IMR-90 (cell line): ENCODE results near the gene HSFX1. TPM values are rescaled to one million over a fixed set of nuclear protein-coding genes. Genes with fewer than 3 reads are reported as not detected.

Source experiments
- ATAC-seq: fragments of 200-7000 bp; cut with Tn5 transposase; 2 replicates; pipeline ENCODE4 v1.9.1; 2020; ENCODE audit warnings: low read depth, mild to moderate bottlenecking, moderate library complexity
- BruUV-seq: library from RNA; stranded (reverse); fragments of 400-500 nt; replicated peaks from 2 replicates; lab custom pipeline; 2021; lab: Mats Ljungman, UMichigan
- CTCF ChIA-PET: fragments of 300-600 bp; formaldehyde crosslinking; extraction: SDS; loops from one replicate; lab custom pipeline; 2021; ENCODE audit warnings: antibody characterized with exemption; lab: Yijun Ruan, JAX
- POLR2A ChIA-PET: fragments of 300-600 bp; sonication (Branson Sonifier 250); formaldehyde crosslinking; loops from one replicate; lab custom pipeline; 2022; ENCODE audit warnings: antibody characterized with exemption; ENCODE audit not compliant: unreplicated experiment; lab: Charles Lee
- DNase-seq: peaks from one replicate; pipeline ENCODE4 v3.0.0; 2013
- H2AFZ ChIP-seq: replicated peaks from 2 replicates; pipeline ENCODE3; 2013; ENCODE audit warnings: low read length, mild to moderate bottlenecking; ENCODE audit not compliant: poor library complexity
- H2AK5ac ChIP-seq: 2 replicates; pipeline ENCODE4 v1.6.1; 2013; ENCODE audit warnings: low read depth, low read length, inconsistent platforms
- H2AK9ac ChIP-seq: replicated peaks from 2 replicates; pipeline ENCODE3; 2013; ENCODE audit warnings: mild to moderate bottlenecking, low read depth, low read length, moderate library complexity; ENCODE audit not compliant: poor library complexity
- H2BK120ac ChIP-seq: 2 replicates; pipeline ENCODE4 v1.6.1; 2013; ENCODE audit warnings: low read depth, low read length, inconsistent platforms
- H2BK15ac ChIP-seq: 3 replicates; pipeline ENCODE4 v1.6.1; 2013; ENCODE audit warnings: low read depth, low read length, inconsistent platforms
- H2BK20ac ChIP-seq: 2 replicates; pipeline ENCODE4 v1.6.1; 2013; ENCODE audit warnings: low read depth, mild to moderate bottlenecking, inconsistent platforms, low read length, moderate library complexity
- H2BK5ac ChIP-seq: 2 replicates; pipeline ENCODE4 v1.6.1; 2013; ENCODE audit warnings: mild to moderate bottlenecking, low read depth, low read length, inconsistent platforms; ENCODE audit not compliant: poor library complexity, severe bottlenecking
- H3K14ac ChIP-seq: replicated peaks from 2 replicates; pipeline ENCODE4 v1.6.1; 2013; ENCODE audit warnings: low read depth, low read length, inconsistent platforms
- H3K18ac ChIP-seq: 2 replicates; pipeline ENCODE4 v1.6.1; 2013; ENCODE audit warnings: low read depth, low read length, control low read depth
- H3K23ac ChIP-seq: 2 replicates; pipeline ENCODE4 v1.6.1; 2013; ENCODE audit warnings: low read depth, low read length, inconsistent platforms
- H3K27ac ChIP-seq: 2 replicates; pipeline ENCODE4 v1.5.1; 2013; ENCODE audit warnings: mild to moderate bottlenecking, control low read depth, low read length; ENCODE audit not compliant: insufficient read depth
- H3K27me3 ChIP-seq: 2 replicates; pipeline ENCODE4 v1.6.1; 2013; ENCODE audit warnings: low read length; ENCODE audit not compliant: control insufficient read depth, insufficient read depth
- H3K36me3 ChIP-seq: 2 replicates; pipeline ENCODE4 v1.6.1; 2013; ENCODE audit warnings: low read length, mixed read lengths; ENCODE audit not compliant: control insufficient read depth, insufficient read depth
- H3K4ac ChIP-seq: 2 replicates; pipeline ENCODE4 v1.6.1; 2013; ENCODE audit warnings: low read depth, low read length, inconsistent platforms
- H3K4me1 ChIP-seq: 2 replicates; pipeline ENCODE4 v1.6.1; 2013; ENCODE audit warnings: low read length, mixed read lengths; ENCODE audit not compliant: control insufficient read depth, insufficient read depth
- H3K4me2 ChIP-seq: 2 replicates; pipeline ENCODE4 v1.6.1; 2013; ENCODE audit warnings: low read depth, mild to moderate bottlenecking, control low read depth, low read length, moderate library complexity
- H3K4me3 ChIP-seq: 2 replicates; pipeline ENCODE4 v1.5.1; 2013; ENCODE audit warnings: low read depth, mild to moderate bottlenecking, control low read depth, low read length, moderate library complexity; ENCODE audit not compliant: insufficient read depth
- H3K56ac ChIP-seq: 2 replicates; pipeline ENCODE4 v1.6.1; 2013; ENCODE audit warnings: low read length, inconsistent platforms; ENCODE audit not compliant: insufficient read depth; ENCODE audit errors: extremely low read depth
- H3K79me1 ChIP-seq, 2 experiments: 2 replicates each; pipeline ENCODE4 v1.6.1; 2013; ENCODE audit warnings: low read length in 2 of 2, inconsistent platforms in 1 of 2, low read depth in 1 of 2
- H3K9ac ChIP-seq: 2 replicates; pipeline ENCODE4 v1.6.1; 2013; ENCODE audit warnings: low read depth, low read length, control low read depth
- H3K9me1 ChIP-seq: 2 replicates; pipeline ENCODE4 v1.6.1; 2013; ENCODE audit warnings: low read length, inconsistent platforms; ENCODE audit not compliant: insufficient read depth
- H3K9me3 ChIP-seq: 2 replicates; pipeline ENCODE4 v1.6.1; 2013; ENCODE audit warnings: low read length; ENCODE audit not compliant: control insufficient read depth, insufficient read depth
- H4K20me1 ChIP-seq: 2 replicates; pipeline ENCODE4 v1.6.1; 2013; ENCODE audit warnings: low read length, inconsistent platforms; ENCODE audit not compliant: insufficient read depth
- H4K5ac ChIP-seq: 2 replicates; pipeline ENCODE4 v1.6.1; 2013; ENCODE audit warnings: mild to moderate bottlenecking, low read depth, low read length, control low read depth
- H4K8ac ChIP-seq, 2 experiments: 2 replicates each; pipeline ENCODE4 v1.6.1; 2013; ENCODE audit warnings: low read depth in 2 of 2, low read length in 2 of 2, control low read depth in 1 of 2, inconsistent platforms in 1 of 2
- H4K91ac ChIP-seq: 2 replicates; pipeline ENCODE4 v1.6.1; 2013; ENCODE audit warnings: low read depth, low read length, inconsistent platforms; ENCODE audit not compliant: insufficient read depth
- BHLHE40 ChIP-seq: fragments of 150-350 bp; IDR thresholded peaks from 2 replicates; pipeline ENCODE4 v1.6.1; 2016; ENCODE audit warnings: mild to moderate bottlenecking, low read depth, low read length
- CEBPB ChIP-seq: IDR thresholded peaks from 2 replicates; pipeline ENCODE4 v1.6.1; 2012; ENCODE audit warnings: low read depth, low read length, improper control_type of control experiment
- CHD1 ChIP-seq: IDR thresholded peaks from 2 replicates; pipeline ENCODE4 v1.6.1; 2012; ENCODE audit warnings: low read depth, low read length, improper control_type of control experiment
- FOS ChIP-seq: fragments of 150-350 bp; IDR thresholded peaks from 2 replicates; pipeline ENCODE4 v1.6.1; 2016; ENCODE audit warnings: low read depth, low read length
- MAFK ChIP-seq: IDR thresholded peaks from 2 replicates; pipeline ENCODE4 v1.6.1; 2012; ENCODE audit warnings: low read depth, low read length, improper control_type of control experiment
- MAZ ChIP-seq: IDR thresholded peaks from 2 replicates; pipeline ENCODE4 v1.6.1; 2012; ENCODE audit warnings: low read depth, mild to moderate bottlenecking, low read length, improper control_type of control experiment, moderate library complexity, borderline replicate concordance
- MXI1 ChIP-seq: IDR thresholded peaks from 2 replicates; pipeline ENCODE4 v1.6.1; 2012; ENCODE audit warnings: low read depth, mild to moderate bottlenecking, low read length, moderate library complexity, borderline replicate concordance
- NFE2L2 ChIP-seq: fragments of 150-350 bp; IDR thresholded peaks from 2 replicates; pipeline ENCODE4 v1.6.1; 2016; ENCODE audit warnings: low read depth, mild to moderate bottlenecking, low read length
- POLR2A ChIP-seq: IDR thresholded peaks from 2 replicates; pipeline ENCODE4 v1.6.1; 2012; ENCODE audit warnings: mild to moderate bottlenecking, low read depth, low read length
- RAD21 ChIP-seq: IDR thresholded peaks from 2 replicates; pipeline ENCODE4 v1.6.1; 2012; ENCODE audit warnings: low read length, improper control_type of control experiment
- RCOR1 ChIP-seq: IDR thresholded peaks from 2 replicates; pipeline ENCODE4 v1.6.1; 2012; ENCODE audit warnings: mild to moderate bottlenecking, low read length, improper control_type of control experiment; ENCODE audit not compliant: insufficient replicate concordance
- RFX5 ChIP-seq: IDR thresholded peaks from 2 replicates; pipeline ENCODE4 v1.8.0; 2012; ENCODE audit warnings: low read depth, mild to moderate bottlenecking, low read length, moderate library complexity
- SMC3 ChIP-seq: fragments of 150-350 bp; IDR thresholded peaks from 2 replicates; pipeline ENCODE4 v1.6.1; 2016; ENCODE audit warnings: low read depth, mild to moderate bottlenecking, antibody characterized with exemption, low read length, moderate library complexity
- WGBS, 2 experiments: methylation state at CpG; one replicate each; pipeline versions ENCODE4 v1.1.5 to v1.1.7; 2013; ENCODE audit warnings: missing lambda C conversion rate in 2 of 2; ENCODE audit not compliant: insufficient read length in 1 of 2; ENCODE audit errors: extremely low coverage in 2 of 2; 5-methylcytosine and 5-hydroxymethylcytosine counted together
- dilution Hi-C: fragments of 300-500 bp; cut with HindIII; formaldehyde crosslinking; loops from one replicate; pipeline ENCODE4 v1.14.3; 2018; ENCODE audit warnings: low sequenced_read_pairs; ENCODE audit not compliant: unreplicated experiment
- in situ Hi-C: fragments of 300-500 bp; cut with MboI; formaldehyde crosslinking; loops from 3 replicates; pipeline ENCODE4 v1.14.3; 2019; ENCODE audit warnings: low sequenced_read_pairs, inconsistent platforms, mixed read lengths
- intact Hi-C: fragments of 100-400 bp; cut with micrococcal nuclease; formaldehyde crosslinking; loops from 2 replicates; pipeline ENCODE4 v1.10.0; 2022
- polyA plus RNA-seq, 3 experiments: library from polyadenylated mRNA; depleted of rRNA; stranded (reverse); fragments of >200 nt; gene quantifications; 2 replicates each; pipeline ENCODE4 v1.2.3, GENCODE V29; 2012; ENCODE audit warnings: low replicate concordance in 1 of 3
- total RNA-seq: library from RNA; depleted of rRNA; stranded (reverse); fragments of >200 nt; gene quantifications from 2 replicates; pipeline ENCODE4 v1.2.3, GENCODE V29; 2012
- TF ChIP-seq, protein P1 (sequence below): fragments of 150-350 bp; IDR thresholded peaks from 2 replicates; pipeline ENCODE4 v1.6.1; 2016; ENCODE audit warnings: low read depth, mild to moderate bottlenecking, low read length, moderate library complexity, borderline replicate concordance
- TF ChIP-seq, protein P2 (sequence below): conservative IDR thresholded peaks from 2 replicates; pipeline ENCODE4 v1.5.1; 2012; ENCODE audit warnings: mild to moderate bottlenecking, low read depth, low read length, improper control_type of control experiment
- TF ChIP-seq, protein P3 (sequence below): fragments of 150-350 bp; IDR thresholded peaks from 2 replicates; pipeline ENCODE4 v1.6.1; 2017; ENCODE audit warnings: mild to moderate bottlenecking, antibody characterized with exemption, low read length, low read depth

Gene HSFX1
- total and polyA plus RNA-seq, 2 of the 4 experiments (the other 2 are of a cell fraction): 0.18 to 0.36 TPM

DNA sequence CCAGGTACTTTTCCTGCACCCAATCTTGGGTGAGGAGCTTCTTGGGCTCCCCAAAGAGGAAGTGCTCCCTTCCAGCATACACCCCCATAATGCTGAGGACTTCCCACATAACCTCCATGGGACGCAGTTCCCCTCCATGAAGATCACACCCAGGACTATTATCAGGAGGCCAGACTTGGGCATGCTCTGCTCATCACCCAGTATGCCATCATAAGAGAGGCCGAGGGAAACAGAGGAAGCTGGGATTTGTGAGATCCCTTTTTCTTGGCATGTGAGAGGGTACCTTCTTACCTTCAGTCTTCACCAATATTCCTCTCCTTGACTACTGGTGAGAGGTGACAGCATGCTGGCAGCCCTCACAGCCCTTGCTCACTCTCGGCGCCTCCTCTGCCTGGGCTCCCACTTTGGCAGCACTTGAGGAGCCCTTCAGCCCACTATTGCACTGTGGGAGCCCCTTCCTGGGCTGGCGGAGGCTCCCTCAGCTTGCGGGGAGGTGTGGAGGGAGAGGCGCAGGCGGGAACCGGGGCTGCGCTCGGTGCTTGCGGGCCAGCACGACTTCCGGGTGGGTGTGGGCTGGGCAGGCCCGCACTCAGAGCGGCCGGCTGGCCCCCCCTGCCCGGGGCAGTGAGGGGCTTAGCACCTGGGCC is 15.7 kb upstream of the HSFX1 start:
- Histone ChIP-seq H2BK5ac (no peak overlapping the region), H2AK9ac (no peak overlapping the region), H4K20me1 (no peaks in the 10 kb centered on the region), H3K14ac (no peak overlapping the region), H2BK20ac (no peak overlapping the region), H2BK15ac (no peak overlapping the region), H2AK5ac (no peak overlapping the region), H3K18ac (no peak overlapping the region), H3K27me3 (no peaks in the 10 kb centered on the region), H3K4me3 (no peak overlapping the region), H3K56ac (no peak overlapping the region), H3K23ac (no peak overlapping the region), H4K5ac (no peak overlapping the region), H3K79me1 (no peaks in the 10 kb centered on the region), H3K4me2 (no peak overlapping the region), H3K27ac (no peak overlapping the region), H4K91ac (no peak overlapping the region), H3K36me3 (no peaks in the 10 kb centered on the region), H2BK120ac (no peak overlapping the region), H3K9ac (no peak overlapping the region), H2AFZ (no peak overlapping the region), H3K9me3 (no peaks in the 10 kb centered on the region; the same call in 1 of the 2 replicates), H3K4ac (no peak overlapping the region), H3K9me1 (no peaks in the 10 kb centered on the region), H4K8ac (no peak overlapping the region), H3K4me1 (no peaks in the 10 kb centered on the region)
- in situ Hi-C loops: loop anchor here (25.0 kb wide), 1 partner anchor 104 kb away; no protein-coding TSS in a partner anchor
- no peak for DNase-seq
- POLR2A ChIA-PET: no interaction called here
- no peak for ATAC-seq
- BruUV-seq: no TSS peak
- CTCF ChIA-PET: no interaction called here
- 87% methylated on average over 10 of the region's 18 CpGs; no CpG with 5 or more reads in 1 of the 2 experiments for WGBS, 2 experiments
- dilution Hi-C loops: no loop called here
- TF ChIP-seq RFX5 (no peak), CHD1 (no peak), CEBPB (no peak), FOS (no peak), MAZ (no peak), RAD21 (no peak), NFE2L2 (no peak), RCOR1 (no peak), MAFK (no peak), BHLHE40 (no peak), POLR2A (no peak), SMC3 (no peak), MXI1 (no peak)
- TF ChIP-seq, protein P1, sequence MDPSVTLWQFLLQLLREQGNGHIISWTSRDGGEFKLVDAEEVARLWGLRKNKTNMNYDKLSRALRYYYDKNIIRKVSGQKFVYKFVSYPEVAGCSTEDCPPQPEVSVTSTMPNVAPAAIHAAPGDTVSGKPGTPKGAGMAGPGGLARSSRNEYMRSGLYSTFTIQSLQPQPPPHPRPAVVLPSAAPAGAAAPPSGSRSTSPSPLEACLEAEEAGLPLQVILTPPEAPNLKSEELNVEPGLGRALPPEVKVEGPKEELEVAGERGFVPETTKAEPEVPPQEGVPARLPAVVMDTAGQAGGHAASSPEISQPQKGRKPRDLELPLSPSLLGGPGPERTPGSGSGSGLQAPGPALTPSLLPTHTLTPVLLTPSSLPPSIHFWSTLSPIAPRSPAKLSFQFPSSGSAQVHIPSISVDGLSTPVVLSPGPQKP: no peak
- TF ChIP-seq, protein P2, sequence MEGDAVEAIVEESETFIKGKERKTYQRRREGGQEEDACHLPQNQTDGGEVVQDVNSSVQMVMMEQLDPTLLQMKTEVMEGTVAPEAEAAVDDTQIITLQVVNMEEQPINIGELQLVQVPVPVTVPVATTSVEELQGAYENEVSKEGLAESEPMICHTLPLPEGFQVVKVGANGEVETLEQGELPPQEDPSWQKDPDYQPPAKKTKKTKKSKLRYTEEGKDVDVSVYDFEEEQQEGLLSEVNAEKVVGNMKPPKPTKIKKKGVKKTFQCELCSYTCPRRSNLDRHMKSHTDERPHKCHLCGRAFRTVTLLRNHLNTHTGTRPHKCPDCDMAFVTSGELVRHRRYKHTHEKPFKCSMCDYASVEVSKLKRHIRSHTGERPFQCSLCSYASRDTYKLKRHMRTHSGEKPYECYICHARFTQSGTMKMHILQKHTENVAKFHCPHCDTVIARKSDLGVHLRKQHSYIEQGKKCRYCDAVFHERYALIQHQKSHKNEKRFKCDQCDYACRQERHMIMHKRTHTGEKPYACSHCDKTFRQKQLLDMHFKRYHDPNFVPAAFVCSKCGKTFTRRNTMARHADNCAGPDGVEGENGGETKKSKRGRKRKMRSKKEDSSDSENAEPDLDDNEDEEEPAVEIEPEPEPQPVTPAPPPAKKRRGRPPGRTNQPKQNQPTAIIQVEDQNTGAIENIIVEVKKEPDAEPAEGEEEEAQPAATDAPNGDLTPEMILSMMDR: no peak
- TF ChIP-seq, protein P3, sequence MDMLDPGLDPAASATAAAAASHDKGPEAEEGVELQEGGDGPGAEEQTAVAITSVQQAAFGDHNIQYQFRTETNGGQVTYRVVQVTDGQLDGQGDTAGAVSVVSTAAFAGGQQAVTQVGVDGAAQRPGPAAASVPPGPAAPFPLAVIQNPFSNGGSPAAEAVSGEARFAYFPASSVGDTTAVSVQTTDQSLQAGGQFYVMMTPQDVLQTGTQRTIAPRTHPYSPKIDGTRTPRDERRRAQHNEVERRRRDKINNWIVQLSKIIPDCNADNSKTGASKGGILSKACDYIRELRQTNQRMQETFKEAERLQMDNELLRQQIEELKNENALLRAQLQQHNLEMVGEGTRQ: no peak
- intact Hi-C loops: no loop called here
